Medulla oblongata (tissue), 1 donor: ENCODE results near the gene ADTRP.
A peak's percentile ranks its signal among the peaks of the same experiment; 100 is the strongest.

Source experiments
- DNase-seq: peaks from one replicate; pipeline ENCODE4 v3.0.0-alpha.2; 2015; ENCODE audit errors: extremely low spot score

The ADTRP gene

DNA sequence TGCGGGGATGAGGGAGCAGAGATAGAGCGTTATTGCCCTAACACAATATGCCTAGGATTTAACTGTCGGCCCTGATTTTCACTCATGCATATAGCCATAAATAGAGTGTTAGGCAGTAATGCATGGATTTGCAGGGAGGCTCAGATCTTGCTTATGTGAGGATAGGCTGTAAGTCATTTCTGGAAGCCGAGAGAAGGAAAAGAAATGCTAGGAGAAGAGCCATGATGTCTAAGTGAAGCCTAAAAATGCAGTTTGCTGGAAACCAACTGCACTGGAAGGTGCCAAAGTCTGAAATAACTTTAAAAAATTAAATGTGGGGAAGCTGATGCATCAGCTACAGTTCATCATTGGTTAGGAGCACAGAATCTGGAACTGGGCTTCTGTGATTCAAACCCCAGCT lies 54.3 kb downstream of the ADTRP start:
- DNase-seq: no peak

DNA sequence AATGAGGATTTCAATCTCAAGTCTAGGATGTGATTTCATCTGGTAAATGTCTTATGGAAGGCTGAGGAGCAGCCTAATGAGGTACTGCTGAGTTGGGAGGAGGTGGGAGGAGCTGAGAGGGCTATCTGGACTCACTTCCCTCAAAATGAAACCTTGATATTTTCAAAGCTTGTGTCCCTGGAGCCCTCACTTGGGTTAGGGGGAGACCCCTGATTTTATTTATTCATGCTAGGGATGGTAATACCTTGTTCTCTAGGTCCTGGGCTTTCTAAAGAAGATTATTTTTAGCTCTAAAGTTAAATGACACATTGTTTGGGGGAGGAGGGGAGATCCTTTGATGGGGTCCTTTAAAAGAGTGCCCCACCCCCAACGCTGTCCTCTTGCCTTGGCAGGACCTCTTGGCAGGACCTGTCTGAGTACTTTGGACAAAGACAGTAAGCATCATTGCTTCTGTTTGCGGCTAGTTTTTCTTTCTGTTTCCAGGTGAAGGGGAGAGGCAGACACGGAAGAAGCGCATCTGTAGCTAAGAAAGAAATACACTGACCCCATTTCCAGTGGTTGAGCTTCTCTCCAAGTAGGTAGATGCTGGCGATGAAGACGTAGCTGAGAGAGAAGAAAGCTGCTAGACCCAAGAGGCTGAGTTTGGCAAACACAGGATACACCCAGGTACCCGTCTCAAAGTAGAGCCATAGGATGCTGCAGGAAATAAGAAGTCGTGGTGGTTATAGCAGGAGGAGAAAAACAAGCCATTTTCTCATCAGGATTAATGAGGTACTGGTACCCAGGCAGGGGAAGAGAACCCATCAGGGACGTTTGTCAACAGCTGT lies 55.6 kb downstream of the ADTRP start:
- DNase-seq: no peak

DNA sequence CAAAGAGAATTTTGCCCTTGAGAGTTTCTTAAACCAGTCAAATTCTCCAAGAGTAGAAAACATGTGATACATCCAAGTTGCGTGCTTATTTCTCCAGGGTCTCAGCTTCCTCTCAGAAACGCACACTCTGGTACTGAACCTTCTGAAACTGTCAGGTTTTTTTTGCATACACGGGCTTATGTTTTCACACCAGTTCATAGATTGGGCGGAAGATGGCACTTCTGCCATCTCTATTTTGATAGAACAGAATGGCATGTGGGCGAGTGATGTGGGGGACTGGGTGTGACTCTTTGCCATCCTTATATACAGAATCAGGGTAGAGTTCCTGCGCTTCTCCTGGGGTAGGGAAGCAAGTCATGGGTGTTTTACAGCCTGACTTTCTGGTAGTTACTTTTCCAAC lies 56.4 kb downstream of the ADTRP start:
- no peak for DNase-seq

DNA sequence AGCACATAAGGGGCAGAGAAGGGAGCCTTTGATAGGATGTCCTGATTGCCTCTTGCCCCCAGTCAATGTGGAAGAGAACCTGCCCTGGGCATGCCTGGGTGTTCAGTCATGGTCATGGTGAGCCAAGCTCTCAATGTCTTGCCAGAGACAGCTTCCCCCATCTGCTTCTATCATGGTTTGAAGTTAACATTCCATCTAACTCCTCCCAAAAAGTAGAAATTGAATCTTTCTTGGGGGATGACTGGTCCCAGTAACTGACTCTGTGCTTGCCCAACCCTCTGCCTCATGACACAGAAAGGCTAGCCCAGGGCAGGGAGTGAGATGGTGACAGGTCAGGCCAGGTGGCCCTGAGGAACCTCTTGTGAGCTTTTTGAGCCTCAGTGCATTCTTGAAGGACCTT lies 60.1 kb downstream of the ADTRP start:
- DNase-seq: no peak

- DNase-seq: no peak
Measured at GRCh38 chr6:11718031-11718430, 60.6 kb downstream of the ADTRP start.

DNA sequence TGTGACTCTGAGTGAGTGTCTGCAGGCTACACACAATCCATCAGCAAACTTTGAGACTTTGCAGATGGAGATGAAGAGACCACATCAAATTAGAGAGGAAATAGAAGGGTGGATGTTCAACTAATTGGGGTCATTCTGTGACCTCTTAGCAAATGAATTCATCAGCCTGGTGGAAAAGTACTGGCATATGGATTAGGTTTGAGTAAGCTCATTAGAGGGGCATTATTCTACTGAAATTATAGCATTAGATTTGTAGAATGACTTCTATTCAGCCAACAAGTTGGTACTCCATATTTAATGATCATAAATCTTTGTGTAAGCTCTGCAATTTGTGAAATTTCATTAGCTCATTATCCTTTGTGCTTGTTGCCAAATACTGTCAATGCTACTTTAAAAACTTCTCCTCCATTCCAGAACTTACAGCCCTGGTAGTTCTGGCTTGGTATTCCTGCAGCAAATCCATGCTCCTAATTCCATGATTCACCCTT lies 63.8 kb downstream of the ADTRP start:
- DNase-seq: no peak

DNA sequence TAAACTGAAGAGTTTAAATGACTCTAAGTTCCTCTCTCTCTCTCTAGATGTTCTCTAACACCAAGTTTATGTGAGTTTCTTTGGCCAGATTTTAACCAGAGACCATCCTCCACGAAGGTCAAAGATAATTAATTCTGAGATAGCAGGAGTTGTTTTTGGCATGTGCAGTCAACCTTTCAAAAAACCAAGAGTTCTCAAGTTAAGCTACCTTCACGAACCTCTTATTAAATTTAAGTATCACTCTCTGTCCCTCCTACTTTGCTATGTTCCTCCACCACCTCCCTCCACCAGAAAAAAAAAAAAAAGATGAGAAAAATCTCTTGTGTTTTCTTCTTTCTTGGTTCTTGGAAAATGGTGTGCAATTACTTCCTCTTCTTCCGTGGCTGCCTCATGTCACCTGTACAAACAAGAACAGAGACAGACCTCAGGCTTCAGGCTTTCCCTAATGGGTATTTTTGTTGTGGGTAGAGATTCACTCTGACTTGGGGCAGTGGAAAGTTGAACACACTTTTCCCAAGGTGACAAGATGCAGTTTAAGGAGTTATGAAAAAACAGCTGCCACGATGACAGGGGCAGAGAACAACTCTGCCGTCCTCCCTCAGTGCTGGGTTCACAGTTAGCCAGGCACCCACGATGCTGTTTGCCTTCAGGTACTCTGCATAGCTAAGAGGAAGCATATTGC lies 64.3 kb downstream of the ADTRP start:
- DNase-seq: no peak

DNA sequence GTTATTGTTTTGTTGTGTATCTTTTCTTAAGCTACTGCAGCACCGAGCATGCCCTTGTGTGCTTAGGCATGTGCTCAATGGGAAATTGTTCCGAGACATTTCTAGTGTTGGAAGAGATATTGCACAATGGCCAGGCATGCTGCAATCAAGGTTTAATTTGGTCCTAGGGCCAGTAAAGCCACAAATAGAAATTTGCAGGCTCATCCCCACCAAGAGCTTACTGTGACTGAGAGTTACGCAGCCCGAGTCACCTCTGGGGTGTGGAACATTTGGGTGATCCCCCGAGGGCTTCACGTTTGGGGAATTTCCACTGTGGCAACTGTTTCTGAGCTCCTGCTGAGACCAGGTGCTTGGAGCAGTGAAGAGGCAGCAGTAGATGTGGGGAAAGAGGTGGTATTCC lies 65.8 kb downstream of the ADTRP start:
- no peak for DNase-seq

GRCh38 chr6:11711984-11712711 lies 66.5 kb downstream of the ADTRP start:
- no peak for DNase-seq

DNA sequence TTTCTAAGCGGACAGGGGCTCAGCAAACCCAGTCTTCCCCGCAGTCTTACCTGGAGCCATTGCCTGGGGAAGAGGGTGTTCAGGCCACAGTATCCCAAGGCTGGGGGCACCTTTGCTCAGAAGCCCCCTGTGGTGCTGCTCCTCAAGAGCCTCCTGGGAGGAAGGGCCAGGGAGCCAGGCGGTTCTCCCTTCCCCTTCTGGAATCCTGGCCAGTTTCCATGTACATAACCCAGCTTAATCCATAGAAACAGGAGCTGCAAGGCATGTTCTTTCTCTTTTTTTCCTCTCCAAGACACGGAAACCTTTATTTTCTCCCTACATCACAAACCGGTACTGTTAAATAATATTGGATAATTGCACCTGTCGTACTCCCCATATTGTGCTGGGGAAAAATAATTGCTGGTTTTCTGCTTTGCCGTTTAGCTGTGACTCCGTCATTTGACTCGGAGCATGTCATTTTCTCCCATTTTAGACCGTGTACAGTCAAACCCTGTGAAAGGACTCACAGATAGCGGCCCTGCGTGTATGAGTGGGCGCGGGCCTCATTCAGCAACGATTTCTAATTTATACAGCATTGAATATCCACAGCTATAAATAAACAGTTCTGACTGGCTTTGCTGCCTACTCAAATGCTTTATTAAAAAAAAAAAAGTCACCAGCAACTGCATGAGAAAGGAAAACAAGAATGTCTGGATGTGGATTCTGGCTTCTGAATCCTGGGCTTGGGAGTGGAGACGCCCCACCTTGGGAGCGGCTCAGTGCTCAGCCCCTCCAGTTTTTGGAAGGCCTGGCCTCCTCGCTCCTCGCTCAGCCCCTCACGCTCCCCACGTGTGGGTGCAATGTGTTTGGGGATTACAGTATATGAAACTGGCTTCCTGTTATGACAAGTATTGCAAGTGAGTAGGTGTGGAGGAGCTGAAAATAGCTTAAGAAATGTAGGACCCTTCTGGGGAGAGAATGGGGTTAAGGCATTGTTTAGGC lies 67.3 kb downstream of the ADTRP start:
- DNase-seq: no peak

DNA sequence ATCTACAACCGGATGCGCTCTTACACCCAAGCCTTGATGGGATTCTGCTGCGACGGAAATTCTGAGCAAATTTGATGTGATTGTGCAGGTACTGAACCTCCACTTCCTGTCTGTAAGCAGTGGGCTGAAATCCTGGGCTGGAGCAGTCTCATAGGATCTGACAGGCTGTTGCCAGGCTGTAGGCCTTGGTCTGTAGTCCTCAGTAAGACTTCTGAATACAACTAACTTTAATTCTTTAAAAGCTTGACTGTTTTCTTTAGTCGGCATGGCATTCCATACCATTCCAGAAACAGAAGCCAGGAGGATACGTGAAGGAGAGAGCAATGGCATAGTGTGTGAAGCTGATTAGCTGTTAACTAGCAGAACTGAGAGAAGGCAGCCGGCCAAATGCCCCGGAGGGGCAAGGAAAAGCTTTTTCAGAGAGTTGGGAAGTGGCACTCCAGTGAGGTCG lies 68.3 kb downstream of the ADTRP start:
- no peak for DNase-seq

- DNase-seq: no peak
Measured at GRCh38 chr6:11706171-11706570, 72.4 kb downstream of the ADTRP start.

DNA sequence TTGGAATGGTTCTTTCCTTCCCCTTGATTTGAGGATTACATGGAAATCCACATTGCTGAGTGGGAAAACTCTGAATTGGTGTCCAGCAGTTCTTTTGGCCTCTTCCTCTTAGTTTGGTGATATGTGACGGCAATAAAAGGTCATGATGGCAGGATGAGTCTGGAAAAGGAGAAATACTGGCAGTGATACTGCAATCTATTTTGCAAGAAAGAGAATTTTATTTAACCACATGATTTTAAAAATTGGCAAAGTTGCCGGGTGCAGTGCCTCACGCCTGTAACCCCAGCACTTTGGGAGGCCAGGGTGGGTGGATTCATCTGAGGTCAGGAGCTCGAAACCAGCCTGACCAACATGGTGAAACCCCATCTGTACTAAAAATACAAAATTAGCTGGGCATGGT lies 73.1 kb downstream of the ADTRP start:
- DNase-seq: no peak

GRCh38 chr6:11705069-11705468 lies 73.5 kb downstream of the ADTRP start:
- no peak for DNase-seq

DNA sequence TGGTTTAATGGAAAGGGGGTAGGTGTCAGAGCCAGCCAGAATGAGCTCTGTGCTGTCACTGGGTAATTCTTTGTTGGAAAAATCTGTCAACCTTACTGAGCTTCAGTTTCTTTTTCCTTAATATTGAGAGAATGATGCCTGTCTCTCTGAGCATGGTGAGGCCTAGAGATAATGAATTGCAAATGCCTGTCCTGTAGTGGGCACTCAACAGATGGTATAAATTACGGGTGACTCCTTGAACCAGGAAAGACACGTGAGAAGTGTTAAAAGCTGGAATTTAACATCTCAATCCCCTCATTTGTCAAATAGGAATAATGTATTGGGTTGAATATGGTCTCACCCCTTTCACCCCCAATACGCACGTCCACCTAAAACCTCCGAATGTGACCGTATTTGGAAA lies 74.9 kb downstream of the ADTRP start:
- no peak for DNase-seq

DNA sequence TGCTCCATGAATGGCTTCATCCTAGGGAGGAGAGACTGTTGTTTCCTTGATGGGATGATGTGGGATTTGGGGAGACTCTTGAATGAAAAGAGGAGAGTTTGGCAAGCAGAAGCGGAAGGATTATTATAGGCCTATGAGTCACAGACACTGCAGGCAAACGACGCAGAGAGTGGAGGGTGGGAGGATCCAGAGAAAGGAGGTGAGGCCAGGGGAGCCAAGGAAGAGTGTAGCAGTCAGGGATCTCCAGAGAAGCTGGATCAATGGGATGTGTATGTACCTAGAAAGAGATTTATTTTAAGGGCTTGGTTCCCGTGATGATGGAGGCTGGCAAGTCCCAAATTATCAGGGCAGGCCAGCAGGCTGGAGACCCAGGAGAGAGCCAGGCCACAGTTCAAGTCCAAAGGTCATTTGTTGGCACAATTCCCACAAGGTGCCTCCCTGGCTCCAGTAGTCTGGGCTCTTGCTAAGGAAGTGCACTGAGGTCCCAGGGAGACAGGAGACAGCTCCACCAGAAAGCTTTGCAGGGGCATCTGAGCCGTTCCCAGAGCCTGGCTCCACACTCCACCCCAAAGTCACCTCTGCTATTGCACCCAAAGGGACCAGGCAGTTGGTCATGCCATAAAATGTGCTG lies 76.0 kb downstream of the ADTRP start:
- no peak for DNase-seq

- no peak for DNase-seq
Measured at GRCh38 chr6:11702089-11702488, 76.5 kb downstream of the ADTRP start.

- DNase-seq: no peak
Measured at GRCh38 chr6:11701573-11701972, 77.0 kb downstream of the ADTRP start.

DNA sequence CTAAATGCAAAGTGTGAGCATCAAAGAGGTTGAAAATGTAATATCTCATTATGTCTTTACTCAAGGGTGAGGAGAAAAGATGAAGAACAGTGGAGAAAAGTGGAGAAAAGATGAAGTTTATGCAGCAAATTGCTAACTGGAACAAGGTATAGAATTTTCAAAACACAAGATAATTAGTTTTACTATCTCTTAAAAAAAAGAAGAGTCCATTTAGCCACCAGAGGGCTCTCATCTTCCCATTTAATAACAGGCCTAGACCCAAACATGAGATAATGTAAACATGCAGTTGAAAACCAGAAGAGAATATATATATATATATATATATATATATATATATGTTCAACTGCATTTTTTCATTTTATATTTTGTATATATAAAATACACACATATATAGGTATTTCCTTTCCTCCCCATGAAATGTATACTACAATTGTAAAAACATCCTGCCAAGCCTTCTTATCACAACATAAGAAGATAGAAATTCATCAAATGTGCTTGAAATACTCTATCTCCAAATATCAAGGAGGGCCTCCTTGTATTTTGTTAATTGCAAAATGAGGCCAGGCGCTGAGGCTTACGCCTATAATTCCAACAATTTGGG lies 78.4 kb downstream of the ADTRP start:
- peak; percentile 62 for DNase-seq

GRCh38 chr6:11699576-11699975 lies 79.0 kb downstream of the ADTRP start:
- no peak for DNase-seq
